Transverse colon (tissue), 4 donors: ENCODE measurements around the gene TAMALIN.

Source experiments
- CTCF ChIP-seq, 5 experiments: fragments of 200-600 bp in 3 of 5; fragments of 450-650 bp in 2 of 5; sonication (generic) in 3 of 5; IDR thresholded peaks; 1 replicate in 2 of 5; 2 replicates in 3 of 5; pipeline ENCODE4 v1.5.1; 2016 to 2017; ENCODE audit warnings: antibody characterized with exemption in 5 of 5, inconsistent platforms in 3 of 5, mild to moderate bottlenecking in 2 of 5, moderate library complexity in 1 of 5
- POLR2AphosphoS5 ChIP-seq, 3 donors: sonication (generic); formaldehyde crosslinking; IDR thresholded peaks; one replicate each; pipeline ENCODE4 v1.6.1; 2016; ENCODE audit warnings: antibody characterized with exemption in 3 of 3

GRCh38 chr12:52035190-52035589 is 28.4 kb downstream of the TAMALIN start:
- TF ChIP-seq CTCF (IDR thresholded peaks at IDR 0.05): no peak
- TF ChIP-seq POLR2AphosphoS5 (IDR thresholded peaks at IDR 0.05): no peak
